ENCODE measurements around the gene HDAC4.

- TF ChIP-seq TAF1 (IDR thresholded peaks at IDR 0.05; ENCODE audit: low read depth, low read length) (no peak), CTCF (IDR thresholded peaks at IDR 0.05; ENCODE audit: control extremely low read depth in 1 of 3, insufficient read depth in 1 of 3, low read depth in 1 of 3, low read length in 3 of 3) (no peak), EP300 (IDR thresholded peaks at IDR 0.05; ENCODE audit: borderline replicate concordance in 1 of 2, low read depth in 2 of 2, low read length in 2 of 2) (no peak), EGR1 (IDR thresholded peaks at IDR 0.05; ENCODE audit: borderline replicate concordance, low read depth, low read length) (no peak), RFX5 (IDR thresholded peaks at IDR 0.05; ENCODE audit: borderline replicate concordance, low read depth, low read length) (no peak), CREB1 (IDR thresholded peaks at IDR 0.05) (no peak), RAD21 (IDR thresholded peaks at IDR 0.05 in 1 of 2, conservative IDR thresholded peaks at IDR 0.05 in 1 of 2; ENCODE audit: low read depth in 2 of 2, low read length in 2 of 2) (no peak), POLR2A (IDR thresholded peaks at IDR 0.05; ENCODE audit: control extremely low read depth in 1 of 2, low read depth in 2 of 2, low read length in 2 of 2) (no peak)
Observed at GRCh38 chr2:239393941-239394340, 6.9 kb downstream of the HDAC4 start.

All from H1 (cell line).